CD8-positive, alpha-beta memory T cell (primary cell): ENCODE data around the gene SCFD2. TPM values are rescaled to one million over a fixed set of nuclear protein-coding genes. Genes with fewer than 3 reads are reported as not detected.
A peak's percentile ranks its signal among the peaks of the same experiment; 100 is the strongest.
"Not testable (repeated sequence)": the region's sequence is repeated elsewhere in the genome, so short reads cannot be mapped to it uniquely, and the experiment has no call there.

Experiments
- CTCF ChIA-PET: fragments of 350-600 bp; sonication (Branson Sonifier 250); formaldehyde crosslinking; loops from one replicate; lab custom pipeline; 2021; ENCODE audit warnings: antibody characterized with exemption; lab: Charles Lee
- POLR2A ChIA-PET: fragments of 350-600 bp; sonication (Branson Sonifier 250); formaldehyde crosslinking; loops from one replicate; lab custom pipeline; 2021; ENCODE audit warnings: antibody characterized with exemption; lab: Charles Lee
- DNase-seq, 5 donors: peaks; one replicate each; pipeline versions ENCODE4 v3.0.0 to v3.0.0-alpha.2; 2020 to 2022; ENCODE audit warnings: mixed read lengths in 1 of 5
- H3K27ac ChIP-seq: one replicate; pipeline ENCODE4 v1.7.0; 2013; ENCODE audit warnings: low read depth, mild to moderate bottlenecking, low read length, moderate library complexity
- H3K27me3 ChIP-seq: 2 replicates; pipeline ENCODE4 v1.7.0; 2013; ENCODE audit warnings: low read length, mild to moderate bottlenecking; ENCODE audit not compliant: insufficient read depth, poor library complexity, severe bottlenecking
- H3K36me3 ChIP-seq: 2 replicates; pipeline ENCODE4 v1.7.0; 2013; ENCODE audit warnings: mild to moderate bottlenecking, low read length, moderate library complexity; ENCODE audit not compliant: insufficient read depth
- H3K4me1 ChIP-seq: 2 replicates; pipeline ENCODE4 v1.7.0; 2013; ENCODE audit warnings: mild to moderate bottlenecking, low read length, moderate library complexity; ENCODE audit not compliant: insufficient read depth
- H3K4me3 ChIP-seq: 2 replicates; pipeline ENCODE4 v1.7.0; 2013; ENCODE audit warnings: mild to moderate bottlenecking, low read length
- H3K9me3 ChIP-seq: 2 replicates; pipeline ENCODE4 v1.7.0; 2013; ENCODE audit warnings: mild to moderate bottlenecking, low read length
- H3K27ac Mint-ChIP-seq, 8 donors: one replicate each; pipeline ENCODE4 v1.8.0; 2020 to 2021; ENCODE audit warnings: mixed read lengths in 8 of 8, mild to moderate bottlenecking in 6 of 8, inconsistent platforms in 3 of 8, moderate library complexity in 3 of 8
- H3K27me3 Mint-ChIP-seq, 2 donors: one replicate each; pipeline ENCODE4 v1.8.0; 2020 to 2021; ENCODE audit warnings: mixed read lengths in 2 of 2, mild to moderate bottlenecking in 1 of 2, moderate library complexity in 1 of 2
- H3K36me3 Mint-ChIP-seq, 3 donors: one replicate each; pipeline ENCODE4 v1.8.0; 2020 to 2021; ENCODE audit warnings: mixed read lengths in 3 of 3, inconsistent platforms in 1 of 3, mild to moderate bottlenecking in 1 of 3
- H3K4me1 Mint-ChIP-seq, 3 donors: one replicate each; pipeline ENCODE4 v1.8.0; 2020 to 2021; ENCODE audit warnings: mixed read lengths in 3 of 3, inconsistent platforms in 1 of 3, mild to moderate bottlenecking in 1 of 3
- H3K4me3 Mint-ChIP-seq, 7 donors: one replicate each; pipeline ENCODE4 v1.8.0; 2020 to 2021; ENCODE audit warnings: mixed read lengths in 7 of 7, mild to moderate bottlenecking in 6 of 7, moderate library complexity in 4 of 7, inconsistent platforms in 2 of 7
- H3K9me3 Mint-ChIP-seq, 5 donors: one replicate each; pipeline ENCODE4 v1.8.0; 2020 to 2022; ENCODE audit warnings: mixed read lengths in 5 of 5, mild to moderate bottlenecking in 3 of 5, moderate library complexity in 2 of 5, inconsistent platforms in 1 of 5
- polyA plus RNA-seq: library from polyadenylated mRNA; unstranded; fragments of 300-500 nt; fragmentation: Illumina TruSeq; gene quantifications from one replicate; pipeline ENCODE4 v1.2.3, GENCODE V29; 2021
- total RNA-seq, 2 experiments: library from RNA; stranded (reverse); gene quantifications; one replicate each; pipeline ENCODE4 v1.2.3, GENCODE V29; 2021

Gene SCFD2
- total and polyA plus RNA-seq, 3 experiments from 2014 or later = 18.1 to 29.1 (median 25.7) TPM

DNA sequence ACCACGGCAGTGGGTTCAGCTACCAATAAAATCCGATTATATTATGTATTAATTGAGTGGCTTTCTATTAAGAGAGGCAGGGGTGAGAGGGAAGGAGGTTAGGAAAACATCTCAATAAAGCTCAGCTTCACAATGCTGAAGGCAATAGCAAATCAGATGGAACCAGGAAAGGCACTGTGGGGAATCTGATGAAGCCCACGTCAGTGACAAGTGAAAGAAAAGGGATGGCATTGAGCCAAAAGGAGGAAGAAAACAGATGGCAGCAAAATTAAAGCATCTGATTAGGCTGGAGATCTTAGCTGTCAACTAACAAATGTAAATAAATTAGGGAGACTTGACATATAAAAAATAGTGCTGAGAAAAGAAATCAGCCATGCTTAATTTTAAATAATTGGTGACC, 322.8 kb downstream of the SCFD2 start:
- POLR2A ChIA-PET = no interaction called here
- H3K27me3 ChIP-seq = no peaks in the 10 kb centered on the region

DNA sequence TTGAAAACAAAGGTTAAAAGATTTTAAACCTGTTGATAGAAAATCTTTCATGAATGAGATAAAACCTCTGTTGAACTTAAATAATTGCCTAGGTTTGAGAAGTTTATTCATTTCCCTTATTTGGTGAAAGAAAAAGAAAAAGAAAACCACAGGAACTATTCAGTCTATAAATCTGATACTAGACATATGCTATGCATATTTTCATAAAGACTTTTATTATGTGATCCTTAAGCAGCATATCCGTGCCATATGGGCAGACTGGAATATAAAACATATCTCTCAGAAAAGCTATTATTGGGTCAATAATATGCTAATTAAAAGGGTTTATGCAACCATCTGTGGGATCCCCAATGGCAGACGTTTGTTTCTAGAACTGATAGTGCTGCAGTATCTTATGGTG, 325.0 kb downstream of the SCFD2 start:
- Histone ChIP-seq H3K9me3 (no peaks in the 10 kb centered on the region), H3K4me3 (no peak overlapping the region), H3K27me3 (no peaks in the 10 kb centered on the region), H3K36me3 (no peaks in the 10 kb centered on the region), H3K4me1 (no peaks in the 10 kb centered on the region), H3K27ac (no peak overlapping the region)
- Mint-ChIP-seq H3K27ac (no peak overlapping the region), H3K36me3 (peaks cover 5 to 19% (median 5%) of the 10 kb centered on the region in 3 donors), H3K27me3 (no peaks in the 10 kb centered on the region), H3K9me3 (peaks cover 0 to 2% (median 0%) of the 10 kb centered on the region in 5 donors), H3K4me1 (peaks cover 0 to 11% (median 3%) of the 10 kb centered on the region in 3 donors), H3K4me3 (no peak overlapping the region)
- CTCF ChIA-PET = no interaction called here
- DNase-seq = no peak
- POLR2A ChIA-PET = no interaction called here

More for the DNA sequence above, 322.8 kb downstream of the SCFD2 start:
- peaks cover 0 to 11% (median 3%) of the 10 kb centered on the region in 3 donors for H3K4me1 Mint-ChIP-seq
- DNase-seq = no peak
- H3K4me3 Mint-ChIP-seq = no peak overlapping the region
- Histone ChIP-seq H3K36me3 (no peaks in the 10 kb centered on the region), H3K4me1 (no peaks in the 10 kb centered on the region), H3K27ac (no peak overlapping the region), H3K4me3 (no peak overlapping the region), H3K9me3 (no peaks in the 10 kb centered on the region)
- CTCF ChIA-PET = no interaction called here
- H3K27ac Mint-ChIP-seq = no peak overlapping the region
- no peaks in the 10 kb centered on the region for H3K27me3 Mint-ChIP-seq
- H3K9me3 Mint-ChIP-seq = no peaks in the 10 kb centered on the region
- peaks cover 0 to 5% (median 4%) of the 10 kb centered on the region in 3 donors for H3K36me3 Mint-ChIP-seq

DNA sequence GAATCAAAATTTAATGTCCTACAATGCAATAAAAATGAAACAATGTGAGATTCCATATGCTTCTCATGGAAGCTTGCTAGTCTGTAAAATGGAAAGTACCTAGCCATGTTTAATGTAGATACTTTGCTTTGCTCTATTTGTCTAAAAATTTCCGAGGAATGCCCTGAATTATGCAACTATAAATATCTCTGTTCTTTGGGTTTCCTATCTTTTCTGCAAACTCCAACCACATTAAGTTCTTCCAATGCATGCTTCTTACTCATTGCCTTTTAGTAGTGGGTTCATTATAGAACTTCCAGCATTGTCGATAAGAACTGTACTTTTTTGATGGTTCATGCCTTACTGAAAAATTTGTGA, 325.4 kb downstream of the SCFD2 start:
- no peak for DNase-seq
- Mint-ChIP-seq H3K36me3 (peaks cover 5 to 22% (median 8%) of the 10 kb centered on the region in 3 donors), H3K4me1 (peaks cover 0 to 11% (median 3%) of the 10 kb centered on the region in 3 donors), H3K9me3 (peaks cover 0 to 5% (median 3%) of the 10 kb centered on the region in 5 donors), H3K4me3 (no peak overlapping the region), H3K27ac (no peak overlapping the region), H3K27me3 (no peaks in the 10 kb centered on the region)
- Histone ChIP-seq H3K4me3 (no peak overlapping the region), H3K27me3 (no peaks in the 10 kb centered on the region), H3K27ac (no peak overlapping the region), H3K9me3 (no peaks in the 10 kb centered on the region), H3K36me3 (no peaks in the 10 kb centered on the region), H3K4me1 (no peaks in the 10 kb centered on the region)
- ChIA-PET CTCF (no interaction called here), POLR2A (no interaction called here)

DNA sequence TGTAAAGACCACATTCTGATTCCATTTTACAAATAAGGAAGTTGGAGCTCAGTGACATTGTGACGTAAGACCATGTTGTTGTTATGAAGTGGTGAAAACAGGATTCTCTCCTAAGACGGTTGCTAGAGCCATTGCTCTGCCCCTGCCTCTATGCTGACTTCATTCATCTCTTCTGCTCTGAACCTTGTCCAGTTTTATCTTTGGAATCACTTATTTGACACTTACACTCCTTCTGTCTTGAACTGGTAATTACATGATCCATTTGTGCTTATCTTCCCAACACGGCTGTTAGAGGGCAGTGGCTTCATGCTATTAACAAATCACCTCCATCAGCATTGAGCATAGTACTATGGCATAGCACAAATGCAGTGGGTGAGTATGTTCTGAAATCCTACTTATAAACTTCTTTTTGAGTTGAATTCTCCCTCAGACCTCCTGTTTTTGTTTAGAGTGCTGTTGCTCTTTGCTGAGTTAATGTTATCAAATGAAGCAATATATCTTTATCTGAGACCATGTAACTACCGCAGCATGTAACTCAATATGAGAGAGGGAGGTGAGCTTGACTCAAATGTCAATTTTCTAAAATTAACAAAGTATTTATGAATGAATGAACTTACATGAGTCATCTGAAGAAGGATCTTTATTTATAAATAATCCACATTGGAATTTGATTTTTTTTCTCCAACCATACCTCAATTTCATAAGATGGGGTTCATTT, 326.0 kb downstream of the SCFD2 start:
- H3K9me3 Mint-ChIP-seq = peaks cover 0 to 11% (median 7%) of the 10 kb centered on the region in 5 donors
- H3K27ac ChIP-seq = no peak overlapping the region
- H3K4me1 ChIP-seq = no peaks in the 10 kb centered on the region
- POLR2A ChIA-PET = no interaction called here
- CTCF ChIA-PET = no interaction called here
- H3K4me3 Mint-ChIP-seq = no peak overlapping the region
- H3K27ac Mint-ChIP-seq = no peak overlapping the region
- H3K4me1 Mint-ChIP-seq = peaks cover under 1 to 11% (median 3%) of the 10 kb centered on the region in 3 donors
- H3K27me3 Mint-ChIP-seq = no peaks in the 10 kb centered on the region
- no peaks in the 10 kb centered on the region for H3K36me3 ChIP-seq
- no peak overlapping the region for H3K4me3 ChIP-seq
- H3K27me3 ChIP-seq = no peaks in the 10 kb centered on the region
- H3K36me3 Mint-ChIP-seq = peaks cover 5 to 27% (median 11%) of the 10 kb centered on the region in 3 donors
- DNase-seq = no peak
- no peaks in the 10 kb centered on the region for H3K9me3 ChIP-seq

DNA sequence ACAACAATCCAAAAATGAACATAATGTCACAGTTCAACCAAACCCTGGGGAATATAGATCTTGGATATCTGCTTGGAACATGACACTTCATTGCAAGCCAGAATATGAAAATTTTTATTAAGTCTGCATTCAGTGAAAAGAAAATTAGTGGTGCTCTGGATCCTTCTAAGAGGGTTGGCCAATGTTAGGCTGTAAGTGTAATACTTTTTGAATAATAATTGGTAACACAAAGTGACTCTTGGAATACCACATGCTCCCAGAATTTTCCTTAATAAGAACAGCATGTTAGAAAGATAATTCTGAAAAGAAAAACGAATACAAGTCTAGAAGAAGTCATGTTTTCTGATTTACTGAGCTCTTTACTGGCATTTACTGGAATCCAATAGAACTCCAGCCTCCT, 328.0 kb downstream of the SCFD2 start:
- H3K9me3 ChIP-seq = no peaks in the 10 kb centered on the region
- H3K27me3 Mint-ChIP-seq = no peaks in the 10 kb centered on the region
- no peaks in the 10 kb centered on the region for H3K27me3 ChIP-seq
- H3K4me3 ChIP-seq = no peak overlapping the region
- no peaks in the 10 kb centered on the region for H3K4me1 ChIP-seq
- H3K4me3 Mint-ChIP-seq = no peak overlapping the region
- H3K27ac Mint-ChIP-seq = no peak overlapping the region
- H3K36me3 ChIP-seq = no peaks in the 10 kb centered on the region
- H3K4me1 Mint-ChIP-seq = peaks cover 16 to 25% (median 21%) of the 10 kb centered on the region in 3 donors
- ChIA-PET CTCF (no interaction called here), POLR2A (no interaction called here)
- H3K27ac ChIP-seq = no peak overlapping the region
- H3K36me3 Mint-ChIP-seq = peaks cover 5 to 45% (median 19%) of the 10 kb centered on the region in 3 donors
- peaks cover 4 to 26% (median 16%) of the 10 kb centered on the region in 5 donors for H3K9me3 Mint-ChIP-seq
- no peak for DNase-seq

DNA sequence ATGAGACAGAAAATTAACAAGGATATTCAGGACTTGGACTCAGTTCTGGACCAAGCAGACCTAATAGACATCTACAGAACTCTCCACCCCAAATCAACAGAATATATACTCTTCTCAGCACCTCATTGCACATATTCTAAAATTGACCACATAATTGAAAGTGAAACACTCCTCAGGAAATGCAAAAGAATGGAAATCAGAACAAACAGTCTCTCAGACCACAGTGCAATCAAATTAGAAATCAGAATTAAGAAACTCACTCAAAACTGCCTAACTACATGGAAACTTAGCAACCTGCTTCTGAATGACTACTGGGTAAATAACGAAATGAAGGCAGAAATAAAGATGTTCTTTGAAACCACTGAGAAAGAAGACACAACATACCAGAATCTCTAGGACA, 333.0 kb downstream of the SCFD2 start:
- Mint-ChIP-seq H3K4me1 (peaks cover 20 to 23% (median 23%) of the 10 kb centered on the region in 3 donors), H3K9me3 (peaks cover 11 to 38% (median 27%) of the 10 kb centered on the region in 5 donors), H3K27ac (peak overlapping the region in 1 of 8 donors; percentile 52), H3K36me3 (peaks cover 7 to 69% (median 20%) of the 10 kb centered on the region in 3 donors), H3K4me3 (peak overlapping the region in 1 of 7 donors; percentile 1)
- H3K27me3 Mint-ChIP-seq, H3K27me3 ChIP-seq, H3K4me3 ChIP-seq, H3K36me3 ChIP-seq, POLR2A ChIA-PET, DNase-seq, H3K4me1 ChIP-seq, H3K27ac ChIP-seq, H3K9me3 ChIP-seq, CTCF ChIA-PET: not testable (repeated sequence)

DNA sequence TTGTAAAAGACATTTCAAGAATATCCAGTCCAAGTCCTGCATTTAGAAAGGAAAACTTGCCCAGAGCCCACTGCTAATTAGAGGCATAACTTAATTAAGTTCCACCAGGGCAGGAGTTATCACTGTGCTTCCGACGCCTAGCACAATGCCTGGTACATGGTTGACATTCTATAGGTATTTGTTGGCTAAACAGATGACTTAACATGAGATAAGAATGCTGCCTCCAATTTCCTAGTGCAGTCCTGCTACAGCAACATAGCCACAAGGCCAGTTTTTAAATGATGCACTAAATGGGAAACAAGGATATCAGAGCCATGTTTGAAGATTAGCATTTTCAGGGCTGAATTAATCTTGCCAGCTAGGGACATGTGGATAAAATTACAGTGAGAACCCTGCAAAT, 339.6 kb downstream of the SCFD2 start:
- H3K27me3 Mint-ChIP-seq = no peaks in the 10 kb centered on the region
- peaks cover 0 to 8% (median 0%) of the 10 kb centered on the region in 5 donors for H3K9me3 Mint-ChIP-seq
- peaks cover 1 to 14% (median 11%) of the 10 kb centered on the region in 3 donors for H3K36me3 Mint-ChIP-seq
- Histone ChIP-seq H3K4me3 (no peak overlapping the region), H3K9me3 (no peaks in the 10 kb centered on the region), H3K36me3 (no peaks in the 10 kb centered on the region), H3K27ac (no peak overlapping the region), H3K4me1 (no peaks in the 10 kb centered on the region), H3K27me3 (no peaks in the 10 kb centered on the region)
- H3K4me3 Mint-ChIP-seq = no peak overlapping the region
- H3K4me1 Mint-ChIP-seq = no peaks in the 10 kb centered on the region
- ChIA-PET POLR2A (no interaction called here), CTCF (no interaction called here)
- H3K27ac Mint-ChIP-seq = no peak overlapping the region
- no peak for DNase-seq

DNA sequence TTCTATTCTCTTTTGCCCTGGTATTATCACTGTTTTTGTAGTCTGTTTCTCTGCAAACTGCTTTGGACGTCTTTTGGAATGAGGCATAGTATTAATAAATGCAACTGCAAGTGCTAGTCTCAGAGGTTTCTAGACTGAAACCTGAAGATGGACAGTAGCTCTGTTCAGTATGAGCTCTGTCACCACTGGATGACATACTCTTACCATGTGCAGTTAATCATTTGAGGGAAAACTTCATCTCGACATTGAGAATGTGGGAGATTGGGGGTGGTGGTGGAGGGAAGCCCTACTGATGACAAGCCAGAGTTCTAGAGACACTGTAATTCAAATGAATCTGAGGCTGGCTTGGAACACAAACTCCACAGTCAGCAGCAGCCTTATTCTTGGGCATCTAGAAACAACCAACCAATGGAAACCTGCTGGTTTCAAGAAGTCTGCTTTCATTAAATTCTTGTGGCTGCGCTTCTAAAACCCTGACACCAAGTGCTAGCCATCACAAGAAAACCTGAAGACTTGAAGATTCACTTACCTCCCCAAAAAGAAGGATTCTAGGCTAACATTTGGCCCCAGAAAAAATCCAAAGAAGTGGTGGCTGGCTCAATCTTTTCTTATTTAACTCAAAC, 342.1 kb downstream of the SCFD2 start:
- DNase-seq = no peak
- Histone ChIP-seq H3K4me1 (no peaks in the 10 kb centered on the region), H3K9me3 (no peaks in the 10 kb centered on the region), H3K27ac (no peak overlapping the region), H3K4me3 (no peak overlapping the region), H3K27me3 (no peaks in the 10 kb centered on the region), H3K36me3 (no peaks in the 10 kb centered on the region)
- CTCF ChIA-PET = interaction anchor here (1.0 kb wide), 1 partner anchor 10 kb away, joined by 3 read pairs; no protein-coding TSS in a partner anchor
- Mint-ChIP-seq H3K27ac (no peak overlapping the region), H3K4me3 (no peak overlapping the region), H3K36me3 (peaks cover 1 to 10% (median 8%) of the 10 kb centered on the region in 3 donors), H3K27me3 (no peaks in the 10 kb centered on the region), H3K9me3 (no peaks in the 10 kb centered on the region), H3K4me1 (no peaks in the 10 kb centered on the region)
- POLR2A ChIA-PET = no interaction called here
